Heart right ventricle (tissue), 16 donors: ENCODE results near the gene JAKMIP3. TPM values are rescaled to one million over a fixed set of nuclear protein-coding genes. Genes with fewer than 3 reads are reported as not detected.

Source experiments
- ATAC-seq, 8 donors: fragments of 200-7000 bp; cut with Tn5 transposase; one replicate each; pipeline ENCODE4 v1.9.1; 2020; ENCODE audit warnings: mild to moderate bottlenecking in 8 of 8, moderate library complexity in 8 of 8, moderate number of reproducible peaks in 1 of 8
- DNase-seq, 2 donors: peaks; one replicate each; pipeline ENCODE4 v3.0.0-alpha.2; 2020
- H3K27ac ChIP-seq, 10 donors: fragments of 200-600 bp; sonication (generic) in 2 of 10; one replicate each; pipeline versions ENCODE4 v1.5.0 to v1.8.0; 2020 to 2022; ENCODE audit warnings: mild to moderate bottlenecking in 3 of 10
- H3K27me3 ChIP-seq, 7 donors: fragments of 200-600 bp; one replicate each; pipeline ENCODE4 v1.8.0; 2021 to 2022; ENCODE audit warnings: mild to moderate bottlenecking in 2 of 7
- H3K36me3 ChIP-seq, 9 donors: fragments of 200-600 bp; sonication (generic) in 1 of 9; one replicate each; pipeline versions ENCODE4 v1.5.0 to v1.8.0; 2020 to 2022; ENCODE audit warnings: mild to moderate bottlenecking in 2 of 9
- H3K4me1 ChIP-seq, 9 donors: fragments of 200-600 bp; sonication (generic) in 1 of 9; one replicate each; pipeline versions ENCODE4 v1.5.0 to v1.8.0; 2020 to 2022; ENCODE audit warnings: mild to moderate bottlenecking in 4 of 9
- H3K4me3 ChIP-seq, 10 donors: fragments of 200-600 bp; sonication (generic) in 2 of 10; one replicate each; pipeline versions ENCODE4 v1.5.0 to v1.8.0; 2020 to 2022; ENCODE audit warnings: mild to moderate bottlenecking in 7 of 10, moderate library complexity in 2 of 10
- H3K9me3 ChIP-seq, 11 donors: fragments of 200-600 bp in 10 of 11; sonication (generic) in 2 of 11; one replicate each; pipeline versions ENCODE4 v1.5.0 to v1.8.0; 2013 to 2022; ENCODE audit warnings: mild to moderate bottlenecking in 2 of 11, control low read depth in 1 of 11, moderate library complexity in 1 of 11
- WGBS, 2 donors: extraction: QIAGEN DNeasy Blood & Tissue Kit; methylation state at CpG; one replicate each; pipeline ENCODE4 v1.1.7; 2013; ENCODE audit warnings: inconsistent platforms in 1 of 2; 5-methylcytosine and 5-hydroxymethylcytosine counted together
- intact Hi-C, 10 donors: fragments of 100-400 bp; cut with DNase I; formaldehyde crosslinking; loops; one replicate each; pipeline versions ENCODE4 v1.11.1 to v1.14.2; 2022
- polyA plus RNA-seq, 2 donors: library from polyadenylated mRNA; stranded (reverse); fragments of 200-250 nt; gene quantifications; one replicate each; pipeline ENCODE4 v1.2.3, GENCODE V29; 2013
- total RNA-seq, 10 donors: library from RNA; stranded (reverse); fragmentation: NEBNext Ultra II Directional in 3 of 10; extraction: Animal tissue kit (Norgen Biotek cat#: 25700) in 3 of 10; gene quantifications; one replicate each; pipeline versions ENCODE4 v1.2.1 to v1.2.4, GENCODE V29; 2021 to 2023
- TF ChIP-seq, protein P1 (sequence below), 9 donors: fragments of 200-600 bp; sonication (generic) in 2 of 9; IDR thresholded peaks; one replicate each; pipeline versions ENCODE4 v1.5.0 to v1.8.0; 2021 to 2022; ENCODE audit warnings: antibody characterized with exemption in 9 of 9, mild to moderate bottlenecking in 5 of 9, moderate library complexity in 1 of 9
- donor health status: Arrhythmogenic right ventricular cardiomyopathy.
- donor health status: ischemic (EF 13 %, LVEDD 7.1; RV severe dilation, severe dysfunction).
- donor health status: healthy with polysubstance abuse.
- donor health status: DM: no; HTN: yes; CAD: no.
- donor health status: DM: no; HTN: no; CAD: no.
- donor health status: ischemic (EF 25% LVEDD 6.9; RV normal size, moderate dysfunction).
- donor health status: ischemic (EF 25% LVEDD 5.7; RV mildly dilated, moderate dysfunction).
- donor health status: healthy.
- donor health status: DM: yes; HTN: yes; CAD: no.
- donor health status: Ischemic cardiomyopathy.
- donor health status: ischemic (EF 35%, LVEDD 5.7; RV mildly dilated, moderate dysfunction).
- donor health status: nonischemic (EF 11% LVEDD 7.7; RV severe dilation, severe dysfunction).
- donor health status: DM: yes; HTN: yes; CAD: no.
- donor health status: PGD.
- donor health status: ischemic (EF 29% LVEDD 5.4; RV normal size, mild dysfunction).
- donor health status: nonischemic (EF 23%, LVEDD 6.1; RV moderate dilation, normal function).

The JAKMIP3 gene
- total and polyA plus RNA-seq, 12 donors = 0.04 to 2.7 (median 1.8) TPM

DNA sequence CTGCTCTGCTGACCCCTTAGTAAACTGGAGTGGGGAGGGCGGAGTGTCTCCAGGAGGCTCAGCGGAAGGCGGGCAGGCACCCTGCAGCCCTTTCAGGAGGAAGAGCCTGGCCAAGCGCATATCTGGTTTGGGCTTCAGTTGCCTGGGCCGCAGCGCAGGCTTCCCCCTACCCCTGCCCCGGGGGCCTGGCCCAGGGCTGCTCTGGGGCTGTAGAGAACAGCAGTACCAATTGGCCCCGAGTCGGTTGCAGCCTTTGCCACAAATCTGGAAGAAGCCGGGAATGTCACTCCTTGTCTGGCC is 28.1 kb upstream of the JAKMIP3 start:
- TF ChIP-seq, protein P1, sequence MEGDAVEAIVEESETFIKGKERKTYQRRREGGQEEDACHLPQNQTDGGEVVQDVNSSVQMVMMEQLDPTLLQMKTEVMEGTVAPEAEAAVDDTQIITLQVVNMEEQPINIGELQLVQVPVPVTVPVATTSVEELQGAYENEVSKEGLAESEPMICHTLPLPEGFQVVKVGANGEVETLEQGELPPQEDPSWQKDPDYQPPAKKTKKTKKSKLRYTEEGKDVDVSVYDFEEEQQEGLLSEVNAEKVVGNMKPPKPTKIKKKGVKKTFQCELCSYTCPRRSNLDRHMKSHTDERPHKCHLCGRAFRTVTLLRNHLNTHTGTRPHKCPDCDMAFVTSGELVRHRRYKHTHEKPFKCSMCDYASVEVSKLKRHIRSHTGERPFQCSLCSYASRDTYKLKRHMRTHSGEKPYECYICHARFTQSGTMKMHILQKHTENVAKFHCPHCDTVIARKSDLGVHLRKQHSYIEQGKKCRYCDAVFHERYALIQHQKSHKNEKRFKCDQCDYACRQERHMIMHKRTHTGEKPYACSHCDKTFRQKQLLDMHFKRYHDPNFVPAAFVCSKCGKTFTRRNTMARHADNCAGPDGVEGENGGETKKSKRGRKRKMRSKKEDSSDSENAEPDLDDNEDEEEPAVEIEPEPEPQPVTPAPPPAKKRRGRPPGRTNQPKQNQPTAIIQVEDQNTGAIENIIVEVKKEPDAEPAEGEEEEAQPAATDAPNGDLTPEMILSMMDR (IDR thresholded peaks at IDR 0.05) = no peak
- Histone ChIP-seq H3K36me3 (no peaks in the 10 kb centered on the region), H3K4me3 (no peak overlapping the region), H3K9me3 (no peaks in the 10 kb centered on the region), H3K27ac (no peak overlapping the region), H3K27me3 (peaks cover 0 to 63% (median 48%) of the 10 kb centered on the region in 7 donors), H3K4me1 (peaks cover 0 to 12% (median 5%) of the 10 kb centered on the region in 9 donors)
- WGBS, 2 donors = 49 to 50% methylated on average over 10 of the region's 10 CpGs
- intact Hi-C loops = loop anchor here in 7 of 10 donors (5.0 to 10.0 kb wide), 3 partner anchors 97 to 107 kb away; no protein-coding TSS in a partner anchor
- no peak for DNase-seq
- no peak for ATAC-seq

DNA sequence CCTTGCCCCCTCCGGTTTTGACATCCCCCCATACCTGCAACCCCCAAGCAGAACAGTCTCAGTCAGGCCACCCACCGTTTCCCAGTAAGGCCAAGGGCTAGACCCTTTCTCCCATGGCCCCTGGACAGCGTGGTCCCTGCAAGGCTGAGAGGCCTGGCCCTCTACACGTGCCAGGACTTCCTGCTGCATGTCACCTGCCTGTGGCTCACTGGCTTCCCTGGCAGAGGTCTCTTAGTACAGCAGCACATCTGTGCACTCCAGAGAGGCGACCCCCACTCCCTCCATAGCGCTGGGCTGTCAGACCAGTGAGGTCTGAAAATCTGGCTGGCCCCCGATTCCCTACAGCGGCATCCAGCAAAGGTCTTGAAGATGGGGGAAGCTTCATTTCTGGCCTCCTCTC is 26.4 kb upstream of the JAKMIP3 start:
- Histone ChIP-seq H3K27me3 (peaks cover 0 to 63% (median 50%) of the 10 kb centered on the region in 7 donors), H3K36me3 (no peaks in the 10 kb centered on the region), H3K4me3 (no peak overlapping the region), H3K27ac (no peak overlapping the region), H3K9me3 (no peaks in the 10 kb centered on the region), H3K4me1 (peaks cover 0 to 12% (median 5%) of the 10 kb centered on the region in 9 donors)
- no peak for ATAC-seq
- DNase-seq = no peak
- TF ChIP-seq, protein P1 (IDR thresholded peaks at IDR 0.05) = no peak
- WGBS, 2 donors = 78 to 82% methylated on average over 8 of the region's 8 CpGs
- intact Hi-C loops = loop anchor here in 7 of 10 donors (5.0 to 10.0 kb wide), 3 partner anchors 95 to 105 kb away; no protein-coding TSS in a partner anchor

DNA sequence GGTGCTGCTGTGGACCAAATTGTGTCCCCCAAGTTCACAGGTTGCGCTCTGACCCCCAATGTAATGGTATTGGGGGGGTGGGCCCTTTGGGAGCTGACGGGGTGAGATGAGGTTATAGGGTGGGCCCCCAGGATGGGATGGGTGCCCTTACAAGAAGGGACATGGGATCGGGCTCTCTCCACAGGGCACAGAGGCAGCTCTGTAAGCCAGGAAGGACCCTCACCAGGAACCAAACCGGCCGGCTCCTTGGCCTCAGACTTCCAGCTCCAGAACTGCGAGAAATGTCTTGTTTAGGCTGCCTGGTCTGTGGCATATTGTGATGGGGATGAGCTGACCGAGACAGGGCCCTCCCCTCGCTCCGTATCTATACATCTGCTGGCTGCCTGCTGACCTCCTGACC is 25.7 kb upstream of the JAKMIP3 start:
- DNase-seq (no peak), ATAC-seq (no peak)
- peaks cover 0 to 57% (median 51%) of the 10 kb centered on the region in 7 donors for H3K27me3 ChIP-seq
- WGBS, 2 donors = 70 to 72% methylated on average over 9 of the region's 9 CpGs
- no peak overlapping the region for H3K4me3 ChIP-seq
- H3K9me3 ChIP-seq = no peaks in the 10 kb centered on the region
- intact Hi-C loops = loop anchor here in 1 of 10 donors (5.0 kb wide), 1 partner anchor 97 kb away; no protein-coding TSS in a partner anchor
- H3K27ac ChIP-seq = no peak overlapping the region
- TF ChIP-seq, protein P1 (IDR thresholded peaks at IDR 0.05) = no peak
- H3K36me3 ChIP-seq = no peaks in the 10 kb centered on the region
- H3K4me1 ChIP-seq = peaks cover 0 to 12% (median 5%) of the 10 kb centered on the region in 9 donors

DNA sequence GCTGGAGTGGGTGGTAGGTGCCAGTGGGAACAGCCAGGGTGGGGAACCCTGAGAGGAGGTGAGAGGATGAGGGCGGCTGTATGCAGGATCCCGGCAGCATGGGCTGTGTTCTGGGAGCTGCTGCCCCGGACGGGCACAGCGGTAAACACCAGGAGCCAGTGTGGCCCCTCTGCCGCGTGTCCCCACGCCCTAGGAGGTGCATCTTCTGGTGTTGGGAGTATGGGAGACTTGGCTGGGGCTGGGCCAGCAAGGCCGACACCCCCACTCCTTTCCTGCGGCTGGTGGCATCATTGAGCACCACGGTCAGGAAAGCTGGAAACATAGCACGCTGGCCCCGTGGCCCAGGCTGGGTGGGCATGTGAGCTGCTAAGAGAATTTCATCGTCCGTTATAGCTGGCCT is 24.4 kb upstream of the JAKMIP3 start:
- Histone ChIP-seq H3K27ac (no peak overlapping the region), H3K4me3 (no peak overlapping the region), H3K36me3 (no peaks in the 10 kb centered on the region), H3K9me3 (no peaks in the 10 kb centered on the region), H3K4me1 (peaks cover 0 to 6% (median 0%) of the 10 kb centered on the region in 9 donors), H3K27me3 (peaks cover 0 to 44% (median 40%) of the 10 kb centered on the region in 7 donors)
- intact Hi-C loops = loop anchor here in 1 of 10 donors (5.0 kb wide), 1 partner anchor 96 kb away; no protein-coding TSS in a partner anchor
- no peak for DNase-seq
- ATAC-seq = no peak
- TF ChIP-seq, protein P1 (IDR thresholded peaks at IDR 0.05) = no peak
- 88 to 89% methylated on average over 15 of the region's 15 CpGs for WGBS, 2 donors
